Measurements from ENCODE around the gene STXBP6.

STXBP6 gene

DNA sequence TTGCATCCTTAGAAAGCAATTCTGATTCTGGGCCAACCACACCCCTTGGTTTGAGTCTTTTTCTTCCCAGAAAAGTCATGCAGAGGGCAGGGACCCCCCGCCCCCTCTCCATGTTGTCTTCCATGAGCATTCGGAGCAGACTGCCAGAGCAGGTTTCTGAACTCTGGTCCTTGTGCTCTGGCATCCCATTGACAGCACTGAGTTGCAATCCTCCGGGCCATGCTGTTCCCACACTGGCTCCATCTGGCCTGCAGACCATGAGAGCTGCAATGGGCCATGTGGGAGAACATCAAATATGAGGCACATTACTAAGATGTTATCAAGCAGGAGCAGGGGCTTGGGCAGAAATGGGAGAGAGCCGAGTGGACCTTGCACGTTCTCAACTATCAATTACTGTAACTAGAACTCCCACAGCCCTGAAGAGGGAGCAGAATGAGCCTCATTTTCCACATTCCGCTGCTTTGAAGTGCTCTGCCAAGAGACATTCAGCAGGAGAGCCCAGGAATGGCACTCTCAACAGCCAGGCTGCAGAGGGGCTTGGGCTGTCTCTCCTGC is 157.4 kb downstream of the STXBP6 start:
- TF ChIP-seq, protein P1, sequence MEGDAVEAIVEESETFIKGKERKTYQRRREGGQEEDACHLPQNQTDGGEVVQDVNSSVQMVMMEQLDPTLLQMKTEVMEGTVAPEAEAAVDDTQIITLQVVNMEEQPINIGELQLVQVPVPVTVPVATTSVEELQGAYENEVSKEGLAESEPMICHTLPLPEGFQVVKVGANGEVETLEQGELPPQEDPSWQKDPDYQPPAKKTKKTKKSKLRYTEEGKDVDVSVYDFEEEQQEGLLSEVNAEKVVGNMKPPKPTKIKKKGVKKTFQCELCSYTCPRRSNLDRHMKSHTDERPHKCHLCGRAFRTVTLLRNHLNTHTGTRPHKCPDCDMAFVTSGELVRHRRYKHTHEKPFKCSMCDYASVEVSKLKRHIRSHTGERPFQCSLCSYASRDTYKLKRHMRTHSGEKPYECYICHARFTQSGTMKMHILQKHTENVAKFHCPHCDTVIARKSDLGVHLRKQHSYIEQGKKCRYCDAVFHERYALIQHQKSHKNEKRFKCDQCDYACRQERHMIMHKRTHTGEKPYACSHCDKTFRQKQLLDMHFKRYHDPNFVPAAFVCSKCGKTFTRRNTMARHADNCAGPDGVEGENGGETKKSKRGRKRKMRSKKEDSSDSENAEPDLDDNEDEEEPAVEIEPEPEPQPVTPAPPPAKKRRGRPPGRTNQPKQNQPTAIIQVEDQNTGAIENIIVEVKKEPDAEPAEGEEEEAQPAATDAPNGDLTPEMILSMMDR (IDR thresholded peaks at IDR 0.05; ENCODE audit: low read depth, low read length) = no peak
- no peak for DNase-seq (ENCODE audit: extremely low read depth, low read depth)

DNA sequence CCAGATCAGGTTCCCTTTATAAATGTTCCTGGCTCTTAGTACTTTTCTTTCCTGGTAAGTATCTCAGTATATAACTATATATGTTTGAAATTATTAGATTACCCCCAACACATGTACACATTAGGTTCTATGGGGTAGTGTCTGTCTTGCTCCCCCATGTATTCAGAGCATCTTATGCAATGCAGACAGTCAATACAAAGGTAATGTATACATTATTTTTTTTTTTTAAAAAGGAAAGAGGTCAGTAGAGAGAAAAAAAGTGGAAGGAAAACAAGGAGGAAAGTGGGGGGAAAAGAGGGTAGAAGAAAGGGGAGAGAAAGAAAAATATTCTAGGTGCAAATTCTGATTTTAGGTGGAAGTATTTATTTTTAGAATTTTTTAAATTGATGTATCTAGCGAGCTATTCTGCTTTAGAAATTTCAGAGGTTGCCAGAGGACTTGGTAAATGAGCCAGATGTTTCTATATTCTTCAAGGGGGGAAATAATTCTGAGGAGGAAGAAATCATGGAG is 157.9 kb downstream of the STXBP6 start:
- no peak for DNase-seq (ENCODE audit: extremely low read depth, low read depth)
- TF ChIP-seq, protein P1 (IDR thresholded peaks at IDR 0.05; ENCODE audit: low read depth, low read length) = no peak

DNA sequence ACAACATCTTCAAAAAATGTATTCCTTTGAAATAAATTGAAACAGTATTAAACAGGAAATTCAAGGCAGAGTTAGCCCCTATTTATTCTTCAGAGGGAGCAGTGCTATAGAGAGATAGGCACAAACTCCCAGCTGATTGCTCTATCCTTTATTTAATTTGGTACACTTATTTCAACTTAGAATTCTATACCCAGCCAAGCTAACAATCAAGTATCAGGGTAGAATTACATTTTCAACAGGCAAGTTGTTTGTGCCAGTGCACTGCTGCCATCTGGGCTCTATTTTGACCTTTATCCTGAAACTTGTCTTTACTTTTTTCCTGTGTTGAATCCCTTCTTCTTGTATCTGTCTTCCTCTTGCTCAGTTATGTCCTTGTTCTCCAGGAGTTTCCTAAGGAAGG is 159.2 kb downstream of the STXBP6 start:
- no peak for DNase-seq (ENCODE audit: extremely low read depth, low read depth)
- TF ChIP-seq, protein P1 (IDR thresholded peaks at IDR 0.05; ENCODE audit: low read depth, low read length) = no peak

DNA sequence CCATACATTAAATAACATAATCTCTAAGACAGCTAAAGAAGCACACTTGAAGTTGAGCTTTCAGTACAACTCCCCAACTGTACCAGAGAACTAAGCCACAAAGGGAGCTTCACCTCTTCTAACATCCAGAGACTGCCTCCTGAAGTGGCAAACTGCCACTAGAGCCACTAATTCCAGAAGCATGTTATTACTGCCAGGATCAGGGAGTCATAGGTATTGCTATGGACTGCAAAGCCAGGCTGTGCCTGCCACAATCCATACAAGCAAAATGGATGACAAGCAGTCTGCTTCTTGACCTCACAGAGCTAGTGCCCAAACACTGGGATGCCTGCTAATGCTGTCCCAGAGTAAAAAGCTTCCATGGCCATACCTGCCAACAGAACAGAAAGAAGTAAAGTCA is 160.1 kb downstream of the STXBP6 start:
- DNase-seq (ENCODE audit: extremely low read depth, low read depth) = no peak
- TF ChIP-seq, protein P1 (IDR thresholded peaks at IDR 0.05; ENCODE audit: low read depth, low read length) = no peak

DNA sequence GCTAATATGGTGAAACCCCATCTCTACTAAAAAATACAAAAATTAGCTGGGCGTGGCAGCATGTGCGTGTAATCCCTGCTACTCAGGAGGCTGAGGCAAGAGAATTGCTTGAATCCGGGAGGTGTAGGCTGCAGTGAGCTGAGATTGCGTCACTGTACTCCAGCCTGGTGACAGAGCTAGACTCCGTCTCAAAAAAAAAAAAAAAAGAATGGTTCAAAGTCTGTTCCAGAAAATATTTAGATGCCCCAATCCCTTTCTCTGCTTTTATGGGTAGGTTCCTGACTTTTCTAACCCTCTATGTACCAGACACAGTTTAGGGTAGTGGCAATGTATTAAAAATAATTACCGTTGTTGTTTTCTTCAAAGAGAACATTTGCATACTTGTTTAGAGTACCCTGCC is 161.4 kb downstream of the STXBP6 start:
- DNase-seq (ENCODE audit: extremely low read depth, low read depth) = no peak
- TF ChIP-seq, protein P1 (IDR thresholded peaks at IDR 0.05; ENCODE audit: low read depth, low read length) = no peak

DNA sequence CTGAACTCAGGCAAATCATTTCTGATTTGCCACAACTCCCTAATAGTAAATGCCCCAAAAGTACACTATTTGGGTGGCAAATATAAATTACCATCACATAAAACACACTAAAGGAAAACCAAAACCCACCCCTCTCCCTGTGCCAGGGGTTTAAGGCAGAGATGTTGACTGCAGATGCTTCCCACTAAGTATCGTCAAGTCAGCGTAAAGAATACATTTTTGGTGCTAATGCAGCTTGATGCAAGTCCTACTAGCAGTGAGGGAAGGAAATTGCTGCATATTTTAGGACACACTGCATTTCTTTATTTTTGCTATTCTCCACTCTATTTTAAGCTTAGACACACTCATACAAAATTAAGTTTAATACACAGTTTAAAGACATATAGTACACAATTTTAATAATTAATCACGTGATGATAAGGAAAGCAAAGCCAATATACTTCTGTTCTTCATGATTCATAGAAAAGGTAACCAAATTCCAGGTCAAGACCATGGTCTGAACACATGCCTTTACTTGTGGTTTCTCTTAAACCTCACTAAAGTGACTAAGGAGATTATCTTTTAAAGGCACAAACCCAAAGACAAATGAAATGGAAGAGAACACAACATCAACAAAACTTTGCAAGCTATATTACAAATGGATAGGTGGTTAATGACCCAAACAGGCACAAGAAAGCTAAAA is 162.2 kb downstream of the STXBP6 start:
- TF ChIP-seq, protein P1 (IDR thresholded peaks at IDR 0.05; ENCODE audit: low read depth, low read length) = no peak
- no peak for DNase-seq (ENCODE audit: extremely low read depth, low read depth)

DNA sequence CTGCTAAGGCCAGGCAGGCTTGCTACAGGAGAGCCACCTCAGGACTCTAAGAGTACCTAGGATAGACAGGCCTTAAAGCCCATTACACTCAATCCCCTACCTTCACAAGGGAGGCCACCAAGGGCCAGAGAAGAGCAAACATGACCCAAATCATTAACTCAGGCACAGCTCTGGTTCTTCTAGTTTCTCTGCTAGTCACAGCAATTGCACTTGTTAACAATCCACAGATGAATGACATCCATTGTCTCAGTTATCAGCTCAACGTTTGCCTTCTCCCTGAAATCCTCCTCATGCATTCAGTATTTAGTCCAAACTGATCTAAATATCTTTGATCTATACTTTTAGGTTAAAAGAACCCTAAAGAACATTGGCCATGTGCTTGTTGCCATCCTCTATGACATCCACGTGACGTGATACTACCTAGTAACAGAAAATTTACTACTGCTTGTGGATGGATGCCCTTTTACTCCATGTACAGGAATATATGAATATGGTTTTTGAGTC is 164.5 kb downstream of the STXBP6 start:
- TF ChIP-seq, protein P1 (IDR thresholded peaks at IDR 0.05; ENCODE audit: low read depth, low read length) = no peak
- DNase-seq (ENCODE audit: extremely low read depth, low read depth) = no peak

Measured in AG09319 (cell line).